NCI-H1930 (cell line): Measurements from ENCODE around the gene OR10G6.
"Not testable (repeated sequence)": the region's sequence is repeated elsewhere in the genome, so short reads cannot be mapped to it uniquely, and the experiment has no call there.

Source experiments
- DNase-seq, 2 experiments: peaks; one replicate each; lab custom pipeline; 2025; lab: John Stamatoyannopoulos, UW

Gene OR10G6, protein sequence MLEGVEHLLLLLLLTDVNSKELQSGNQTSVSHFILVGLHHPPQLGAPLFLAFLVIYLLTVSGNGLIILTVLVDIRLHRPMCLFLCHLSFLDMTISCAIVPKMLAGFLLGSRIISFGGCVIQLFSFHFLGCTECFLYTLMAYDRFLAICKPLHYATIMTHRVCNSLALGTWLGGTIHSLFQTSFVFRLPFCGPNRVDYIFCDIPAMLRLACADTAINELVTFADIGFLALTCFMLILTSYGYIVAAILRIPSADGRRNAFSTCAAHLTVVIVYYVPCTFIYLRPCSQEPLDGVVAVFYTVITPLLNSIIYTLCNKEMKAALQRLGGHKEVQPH

GRCh38 chr11:123995119-123995518 is at the start of gene OR10G6:
OR10G6 (minus strand) TSS chr11:123995161; CDS start chr11:123995161, 0 bp downstream.
- DNase-seq = no peak

DNA sequence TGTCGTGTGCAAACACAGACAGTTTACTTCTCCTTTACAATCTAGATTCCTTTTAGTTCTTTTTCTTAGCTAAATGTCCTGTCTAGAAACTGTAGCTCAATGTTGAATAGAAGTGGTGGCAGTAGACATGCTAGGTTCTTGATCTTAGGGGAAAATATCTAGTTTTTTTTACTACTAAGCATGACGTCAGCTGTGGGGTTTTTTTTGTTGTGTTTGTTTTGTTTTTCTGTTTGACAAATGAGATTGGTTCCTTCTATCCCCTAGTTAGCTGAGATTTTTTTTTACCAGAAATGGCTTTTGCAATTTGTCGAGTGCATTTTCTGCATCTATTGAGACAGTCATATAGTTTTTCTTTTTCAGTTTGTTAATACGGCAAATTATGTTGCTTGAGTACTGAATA is 48.5 kb upstream of the OR10G6 start:
- DNase-seq = no peak

DNA sequence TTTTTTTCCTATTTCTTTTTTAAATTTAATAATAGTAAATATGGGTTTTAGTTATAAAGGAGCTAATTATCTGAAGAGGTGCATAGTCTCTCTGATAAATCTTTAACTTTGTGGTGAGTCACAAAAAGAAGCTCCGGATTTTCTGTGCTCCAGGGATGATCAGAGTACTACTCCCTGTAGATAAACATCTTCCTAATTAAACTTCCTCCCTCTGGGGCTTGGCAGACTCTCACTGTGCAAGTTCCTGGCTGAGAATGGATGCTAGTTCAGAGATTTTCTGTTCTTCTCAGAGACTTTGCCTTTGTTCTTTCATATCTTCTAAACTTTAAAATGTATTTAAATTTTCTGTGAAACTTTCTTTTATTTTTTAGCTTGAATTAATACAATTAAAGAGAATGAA is 46.3 kb upstream of the OR10G6 start, which contains the start of gene OR10G7:
Gene OR10G7, minus strand, starts transcription at position 72 of the 400 bp plus-strand sequence. CDS start 2,324 bp downstream, outside the sequence.
- no peak for DNase-seq

GRCh38 chr11:124039557-124039956 is 44.6 kb upstream of the OR10G6 start:
- no peak for DNase-seq

DNA sequence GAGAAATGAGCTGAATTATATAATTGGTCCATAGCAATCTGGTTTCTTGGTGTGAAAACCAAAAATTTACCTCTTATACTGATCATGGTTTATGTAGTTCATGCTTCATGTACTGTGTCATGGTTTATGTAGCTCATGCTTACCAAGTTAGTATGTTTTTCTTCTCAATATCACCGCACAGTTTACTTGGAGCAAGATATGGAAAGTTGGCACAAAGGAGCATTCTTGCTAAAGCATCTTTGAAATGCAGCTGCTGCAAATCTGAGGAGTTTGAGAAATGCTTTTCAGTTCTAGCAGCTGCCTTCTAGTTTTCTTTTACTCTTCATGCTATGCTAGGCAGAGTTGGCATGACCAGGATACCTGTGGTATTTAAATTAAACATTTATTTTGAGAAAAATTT is 41.7 kb upstream of the OR10G6 start:
- no peak for DNase-seq

DNA sequence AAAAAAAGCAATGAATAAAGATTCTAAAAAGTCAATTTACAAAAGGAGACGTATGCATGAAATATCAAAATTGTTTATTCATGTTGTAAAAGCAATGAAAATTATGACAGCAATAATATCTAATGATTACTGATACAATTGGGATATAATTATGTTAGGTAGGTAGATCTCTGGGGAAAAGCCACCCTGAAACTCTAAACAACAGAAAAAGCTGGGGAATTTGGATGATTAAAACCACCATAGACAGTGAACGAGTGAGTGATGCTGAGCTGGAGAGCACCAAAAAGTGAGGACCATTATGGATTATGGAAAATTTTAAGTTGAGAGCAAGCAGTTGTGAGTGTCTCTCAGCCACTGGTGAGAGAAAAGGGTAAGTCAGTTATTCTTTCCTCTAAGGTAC is 31.5 kb upstream of the OR10G6 start, which contains the start of gene OR10G8:
Gene OR10G8, plus strand, starts transcription at position 301 of the 400 bp plus-strand sequence. CDS start 2,825 bp downstream, outside the sequence.
- no peak for DNase-seq

DNA sequence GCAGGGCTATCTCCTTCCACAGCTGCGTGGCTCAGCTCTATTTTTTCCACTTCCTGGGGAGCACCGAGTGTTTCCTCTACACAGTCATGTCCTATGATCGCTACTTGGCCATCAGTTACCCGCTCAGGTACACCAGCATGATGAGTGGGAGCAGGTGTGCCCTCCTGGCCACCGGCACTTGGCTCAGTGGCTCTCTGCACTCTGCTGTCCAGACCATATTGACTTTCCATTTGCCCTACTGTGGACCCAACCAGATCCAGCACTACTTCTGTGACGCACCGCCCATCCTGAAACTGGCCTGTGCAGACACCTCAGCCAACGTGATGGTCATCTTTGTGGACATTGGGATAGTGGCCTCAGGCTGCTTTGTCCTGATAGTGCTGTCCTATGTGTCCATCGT is 20.9 kb upstream of the OR10G6 start:
- not testable (repeated sequence) for DNase-seq

DNA sequence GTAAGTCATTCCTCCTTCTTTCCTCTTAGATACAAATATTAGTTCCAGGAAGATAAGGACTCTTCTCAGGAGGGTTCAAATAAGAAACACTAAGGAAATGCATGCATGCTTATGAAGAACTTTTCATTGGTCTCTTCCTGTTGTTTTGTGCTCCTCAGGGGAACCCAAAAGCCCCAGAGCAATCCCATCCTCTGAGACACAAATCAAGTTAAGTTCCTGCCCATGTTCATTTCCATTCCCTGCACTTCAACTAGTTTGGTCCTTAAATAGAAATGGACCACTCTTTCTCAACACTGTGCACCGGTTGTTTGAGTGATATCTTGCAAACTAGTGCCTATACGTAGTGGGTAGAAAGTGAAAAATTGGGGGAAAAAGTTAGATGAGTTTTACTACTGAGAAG is 17.7 kb upstream of the OR10G6 start, which contains the start of gene OR10G4:
Gene OR10G4, plus strand, starts transcription at position 301 of the 400 bp plus-strand sequence. CDS start 2,578 bp downstream, outside the sequence.
- DNase-seq = no peak

DNA sequence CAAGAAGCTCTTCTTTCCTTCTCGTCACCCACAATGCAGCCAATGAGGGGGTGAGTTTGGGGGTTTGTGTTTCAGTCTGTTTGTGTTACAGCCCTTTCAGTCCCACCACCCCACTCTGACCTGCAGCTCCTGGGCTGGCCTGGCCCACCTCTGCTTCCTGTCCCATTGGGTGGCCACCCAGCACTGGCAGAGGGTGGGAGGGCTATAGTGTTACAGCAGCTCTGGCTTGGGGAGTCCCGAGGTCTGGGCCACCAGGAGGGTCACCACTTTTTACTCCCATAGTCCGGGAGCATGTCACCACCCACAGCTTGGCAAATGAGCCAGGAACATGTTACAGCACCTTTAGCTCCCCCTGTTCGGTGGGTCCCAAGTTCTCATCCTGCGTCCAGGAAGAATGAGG is 15.7 kb downstream of the OR10G6 start:
- DNase-seq = no peak

DNA sequence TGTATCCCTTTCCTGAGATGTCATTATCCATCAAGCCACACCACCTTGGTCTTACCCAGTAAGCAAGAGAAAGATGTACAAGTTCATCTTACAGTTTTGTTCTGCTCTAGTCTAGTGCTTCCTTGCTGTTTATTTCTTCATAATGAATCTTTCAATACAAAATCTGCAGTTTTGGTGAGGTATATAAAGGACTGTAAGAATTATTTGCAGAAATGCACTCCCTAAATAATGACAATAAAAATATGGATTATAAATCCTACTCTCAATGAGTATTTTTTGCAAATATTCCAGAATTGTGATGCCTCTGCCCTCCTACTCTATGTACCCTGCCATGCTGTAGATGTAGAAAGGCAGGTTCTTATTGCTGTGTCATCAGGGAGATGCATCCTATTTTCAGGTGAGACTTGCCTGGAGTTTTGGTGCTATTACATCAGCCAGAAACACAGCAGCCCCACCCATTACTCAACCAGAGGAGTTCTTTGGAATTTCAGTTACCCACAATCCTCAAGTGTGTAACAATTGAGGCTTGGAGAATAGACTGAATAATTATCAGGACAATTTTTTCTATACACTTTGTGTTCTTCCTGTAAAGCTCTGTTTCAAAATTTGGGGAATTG is 17.1 kb downstream of the OR10G6 start, which contains the start of gene OR10S1:
Gene OR10S1, minus strand, starts transcription at position 51 of the 617 bp plus-strand sequence. CDS start 117 bp downstream, outside the sequence.
- peak in 1 of 2 experiments; percentile 17 for DNase-seq

- no peak for DNase-seq
Observed at GRCh38 chr11:123976770-123977560, 18.0 kb downstream of the OR10G6 start.

- DNase-seq = no peak
Observed at GRCh38 chr11:123973816-123974215, 21.1 kb downstream of the OR10G6 start.

GRCh38 chr11:123956752-123957151 is 38.2 kb downstream of the OR10G6 start:
- DNase-seq = no peak

- no peak for DNase-seq
Observed at GRCh38 chr11:123945132-123945531, 49.8 kb downstream of the OR10G6 start.
